GM21619 (cell line): Measurements from ENCODE around the gene KIF16B.

Experiments
- ATAC-seq: cut with Tn5 transposase; IDR thresholded peaks from one replicate; pipeline ENCODE4 v1.9.1; 2021; ENCODE audit not compliant: unreplicated experiment

KIF16B gene

DNA sequence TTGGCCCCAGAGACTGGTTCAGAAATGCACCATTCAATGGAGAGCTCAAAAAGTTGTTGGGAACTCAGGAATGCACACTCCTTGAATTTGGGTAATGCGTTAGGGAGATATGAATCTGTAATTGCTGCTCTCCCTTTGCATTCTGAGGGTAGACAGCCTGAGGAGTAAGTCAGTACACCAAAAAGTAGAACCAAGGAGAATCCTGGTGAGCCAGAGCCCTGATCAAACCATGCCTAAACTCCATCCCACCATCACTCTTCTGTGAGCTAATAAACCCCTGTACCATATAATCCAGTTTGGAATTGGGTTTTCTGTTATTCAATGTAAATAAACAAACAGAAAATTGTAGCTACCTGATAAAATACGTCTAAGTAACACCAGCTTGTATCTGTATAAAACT, 90.2 kb downstream of the KIF16B start:
- no peak for ATAC-seq

- ATAC-seq = no peak
Measured at GRCh38 chr20:16481977-16482376, 91.3 kb downstream of the KIF16B start.

- ATAC-seq = no peak
Measured at GRCh38 chr20:16479666-16480065, 93.6 kb downstream of the KIF16B start.

- ATAC-seq = no peak
Measured at GRCh38 chr20:16477632-16478031, 95.6 kb downstream of the KIF16B start.

DNA sequence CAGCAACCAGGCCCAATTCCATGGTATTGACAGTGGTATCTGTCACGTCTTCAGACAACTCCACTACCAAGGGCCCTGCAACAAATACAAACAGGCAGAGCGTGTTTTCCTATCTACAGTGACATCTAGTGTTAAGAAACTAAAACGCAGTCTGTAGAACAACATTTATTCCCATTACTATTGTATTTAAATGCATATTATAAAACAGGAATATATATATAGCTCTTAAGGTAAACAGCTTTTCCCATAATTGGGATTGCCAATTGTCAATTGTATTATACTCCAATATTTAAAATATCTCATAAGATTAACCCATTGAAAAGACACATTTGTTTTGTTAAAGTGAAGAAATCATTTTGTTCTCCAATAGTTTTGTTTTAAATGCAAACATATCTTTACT, 97.2 kb downstream of the KIF16B start:
- ATAC-seq = peak; percentile 56

- ATAC-seq = no peak
Measured at GRCh38 chr20:16475225-16475624, 98.0 kb downstream of the KIF16B start.

DNA sequence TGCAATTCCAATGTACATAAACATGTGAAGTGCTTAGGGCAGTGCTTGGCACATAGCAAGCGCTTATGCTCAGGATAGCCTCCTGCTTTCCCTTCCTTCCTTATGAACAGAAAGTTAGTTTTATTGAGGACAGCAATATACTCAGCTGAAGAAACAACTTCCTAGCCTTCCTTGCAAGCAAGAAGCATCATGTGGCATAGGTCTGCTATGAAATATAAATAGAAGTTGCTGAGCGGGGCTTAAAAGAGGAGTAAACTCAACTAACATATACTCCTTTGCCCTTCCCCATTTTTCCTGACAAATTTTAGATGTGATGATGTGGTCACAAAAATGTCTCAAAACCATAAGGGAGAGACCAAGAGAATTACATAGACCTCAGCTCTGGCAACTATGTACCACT, 98.9 kb downstream of the KIF16B start:
- ATAC-seq = no peak

DNA sequence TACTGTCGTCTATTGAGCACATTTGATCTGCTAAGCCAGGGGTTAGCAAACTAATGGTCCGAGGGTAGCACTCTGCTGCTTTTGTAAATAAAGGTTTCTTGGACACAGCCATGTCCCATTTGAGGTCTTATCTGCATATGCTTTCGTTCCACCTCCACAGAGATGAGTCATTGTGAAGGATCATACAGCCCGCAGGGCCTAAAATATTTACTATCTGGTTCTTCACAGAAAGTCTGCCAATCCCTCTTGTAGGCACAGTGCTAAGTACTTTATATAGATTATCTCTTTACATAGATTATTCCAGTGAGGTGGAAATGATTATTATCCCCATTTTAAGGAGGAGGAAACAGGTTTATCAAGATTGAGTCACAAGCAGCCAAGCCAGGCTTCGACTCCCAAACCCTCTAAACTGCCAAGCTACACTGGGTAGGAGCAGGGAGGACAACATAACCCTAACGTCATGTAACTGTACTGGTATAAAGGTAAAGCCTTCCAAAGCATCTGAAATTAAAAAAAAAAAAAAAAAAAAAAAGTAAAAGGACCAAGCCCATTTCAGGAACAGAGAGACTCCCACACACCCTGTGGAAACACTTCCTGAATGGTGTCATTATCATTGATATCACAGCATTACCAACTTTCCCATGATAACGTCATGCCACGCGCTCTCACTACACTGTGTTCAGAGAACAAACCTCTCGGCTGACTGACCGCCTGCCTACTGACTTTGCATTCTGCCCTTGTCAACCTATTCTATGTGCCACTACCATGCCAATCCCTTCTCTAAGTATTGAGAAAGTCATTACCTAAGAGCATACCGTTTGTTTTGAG, 101.0 kb downstream of the KIF16B start:
- no peak for ATAC-seq

DNA sequence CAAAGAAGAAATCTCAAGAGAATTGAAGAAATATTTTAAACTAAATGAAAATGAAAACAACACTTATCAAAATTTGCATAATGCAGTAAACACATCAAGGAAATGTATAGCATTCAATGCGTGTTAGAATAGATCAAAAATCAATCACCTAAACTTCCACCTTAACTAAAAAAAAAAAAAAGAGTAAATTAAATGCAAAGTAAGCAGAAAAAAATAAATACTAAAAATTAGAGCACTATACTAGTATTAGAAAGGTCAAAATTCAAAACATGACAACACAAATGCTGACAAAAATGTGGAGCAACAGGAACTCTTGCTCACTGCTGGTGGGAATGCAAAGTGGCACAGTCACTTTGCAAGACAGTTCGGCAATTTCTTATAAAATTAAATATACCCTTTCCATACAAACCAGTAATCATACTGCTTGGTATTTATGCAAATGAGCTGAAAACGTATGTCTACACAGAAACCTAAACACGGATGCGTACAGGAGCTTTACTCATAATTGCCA, 103.8 kb downstream of the KIF16B start:
- ATAC-seq = no peak

GRCh38 chr20:16462711-16463110, 110.5 kb downstream of the KIF16B start:
- ATAC-seq = no peak

DNA sequence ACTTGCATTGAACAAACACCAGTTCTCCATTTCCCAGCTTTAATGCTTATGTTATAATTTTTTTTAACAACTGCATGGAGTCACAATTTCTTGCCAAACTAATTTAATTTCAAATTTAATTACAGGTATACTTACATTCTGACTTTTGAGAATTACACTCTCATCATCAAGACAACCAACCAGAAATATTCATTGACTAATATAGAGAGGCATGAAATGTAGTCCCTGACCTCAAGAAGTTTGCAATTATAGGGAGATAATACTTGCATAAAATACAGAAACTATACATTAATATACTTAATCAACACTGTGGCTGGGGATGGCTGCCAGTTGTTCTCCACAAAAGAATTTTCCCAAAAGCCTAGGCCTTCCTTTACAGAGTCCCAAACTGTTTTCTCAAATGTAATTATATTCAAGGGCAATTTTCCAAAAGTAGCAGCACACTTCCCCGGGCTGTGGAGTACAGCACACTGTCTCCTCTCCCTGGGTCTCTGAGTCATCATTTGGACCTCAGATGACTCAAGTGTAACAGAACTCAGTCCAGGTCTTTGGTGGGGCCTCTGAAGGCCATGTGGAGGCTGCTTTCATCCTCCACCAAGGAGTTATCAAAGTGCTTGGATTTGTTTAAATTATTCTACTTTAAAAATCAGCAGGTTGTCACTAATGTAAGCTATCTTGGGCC, 114.1 kb downstream of the KIF16B start:
- ATAC-seq = no peak

- no peak for ATAC-seq
Measured at GRCh38 chr20:16457514-16457913, 115.7 kb downstream of the KIF16B start.

DNA sequence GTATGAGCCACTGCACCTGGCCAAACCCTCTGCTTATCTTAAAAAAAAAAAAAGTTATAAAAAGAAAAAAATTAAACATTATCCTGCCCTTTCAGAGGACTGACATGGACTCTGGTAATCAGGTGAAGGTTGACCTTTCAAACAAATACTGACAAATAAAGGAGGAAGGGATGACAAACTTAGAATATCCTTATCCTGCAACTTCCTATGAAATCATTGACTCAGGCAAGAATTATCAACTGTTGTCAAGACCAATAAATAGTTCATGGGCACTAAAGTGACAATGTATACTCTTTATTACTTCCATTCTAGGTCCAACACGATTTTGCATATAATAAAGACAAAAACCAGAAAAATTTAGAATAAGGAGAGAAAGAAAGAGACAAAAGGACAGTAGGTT, 117.9 kb downstream of the KIF16B start:
- ATAC-seq = no peak

- no peak for ATAC-seq
Measured at GRCh38 chr20:16451982-16452381, 121.3 kb downstream of the KIF16B start.

- no peak for ATAC-seq
Measured at GRCh38 chr20:16451001-16451400, 122.2 kb downstream of the KIF16B start.

GRCh38 chr20:16446991-16447390, 126.3 kb downstream of the KIF16B start:
- ATAC-seq = no peak

DNA sequence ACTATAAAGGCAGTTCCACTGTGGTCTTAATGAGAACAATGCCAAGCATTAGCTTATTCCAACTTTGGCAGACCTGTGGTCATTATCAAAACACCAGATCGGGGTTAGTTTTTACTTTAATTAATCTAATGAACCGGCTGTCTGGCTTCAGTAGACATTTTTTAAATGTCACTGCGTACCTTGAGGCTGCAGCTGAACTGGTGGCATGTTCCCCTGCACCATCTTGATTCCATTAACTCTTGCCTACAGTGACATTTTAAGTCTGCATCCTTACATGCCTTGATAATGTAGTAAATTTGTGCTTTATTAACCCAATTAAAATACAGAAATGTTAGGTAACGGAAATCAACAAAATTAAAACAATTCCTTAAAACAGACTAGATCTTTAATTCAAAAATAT, 127.0 kb downstream of the KIF16B start:
- ATAC-seq = no peak

DNA sequence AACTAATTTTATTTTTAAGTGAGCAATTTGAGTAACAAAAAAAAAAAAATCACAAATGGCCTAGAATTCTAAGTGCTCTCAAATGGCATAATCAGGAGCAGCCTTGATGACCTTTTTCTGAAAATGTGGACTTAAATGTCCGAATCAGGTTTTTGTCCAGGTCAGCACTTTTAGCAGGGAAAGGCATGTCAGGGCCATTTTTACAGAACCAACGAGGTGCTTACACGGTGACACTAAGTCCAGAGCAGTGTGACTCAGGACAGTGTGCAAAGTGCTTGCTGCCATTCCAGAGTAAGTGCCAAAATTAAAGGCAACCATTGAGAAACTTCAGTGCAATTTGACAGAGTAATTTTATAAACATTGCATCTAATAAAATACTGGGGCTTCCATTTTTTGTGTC, 127.8 kb downstream of the KIF16B start:
- no peak for ATAC-seq

DNA sequence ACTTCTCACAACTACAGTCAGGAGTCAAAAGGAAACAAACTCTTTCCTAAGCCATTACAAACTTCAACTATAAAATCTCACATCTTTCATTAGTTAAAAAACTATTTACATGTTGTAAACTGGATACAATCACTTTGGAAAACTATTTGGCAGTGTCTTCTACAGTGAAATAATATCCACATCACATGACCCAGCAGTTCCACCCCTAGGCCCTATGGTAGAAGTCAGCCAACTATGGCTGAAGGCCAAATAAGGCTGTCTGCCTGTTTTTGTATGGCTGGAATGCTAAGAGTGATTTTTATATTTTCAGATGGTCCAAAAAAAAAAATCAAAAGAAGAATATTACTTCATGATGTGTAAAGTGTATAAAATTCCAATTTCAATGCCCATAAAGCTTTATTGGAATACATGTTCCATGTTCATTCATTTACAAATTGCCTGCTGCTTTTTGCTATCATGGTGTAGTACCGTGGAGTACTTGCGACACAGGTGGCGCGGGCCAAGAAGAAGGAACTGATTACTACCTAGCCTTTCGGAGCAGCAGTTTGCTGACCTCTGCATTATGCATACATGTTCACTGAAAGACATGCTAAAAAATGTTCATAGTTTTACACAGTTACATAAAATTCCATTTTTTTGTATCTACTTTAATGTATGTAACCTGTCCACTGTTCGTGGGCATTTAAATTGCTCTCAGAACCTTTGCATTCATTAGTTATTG, 129.0 kb downstream of the KIF16B start:
- ATAC-seq = no peak

- ATAC-seq = no peak
Measured at GRCh38 chr20:16441546-16442164, 131.6 kb downstream of the KIF16B start.

GRCh38 chr20:16440686-16441085, 132.6 kb downstream of the KIF16B start:
- ATAC-seq = no peak
